GM19238 (cell line): ENCODE measurements around the gene EIF4E2.
A peak's percentile ranks its signal among the peaks of the same experiment; 100 is the strongest.

Source experiments
- DNase-seq: peaks from one replicate; pipeline ENCODE4 v3.0.0; 2011; ENCODE audit warnings: low spot score; ENCODE audit not compliant: insufficient read length

Gene EIF4E2

GRCh38 chr2:232550354-232551249 is at the start of gene EIF4E2, which contains the start of gene TIGD1:
EIF4E2 (plus strand) TSS chr2:232550689; CDS start chr2:232550725, 36 bp downstream.
TIGD1 (minus strand) TSS chr2:232550557; CDS start chr2:232549882, 675 bp downstream.
- peak; percentile 99 for DNase-seq

GRCh38 chr2:232501331-232501771 is 49.1 kb upstream of the EIF4E2 start:
- no peak for DNase-seq

GRCh38 chr2:232501794-232502390 is 48.6 kb upstream of the EIF4E2 start:
- DNase-seq = no peak

GRCh38 chr2:232502511-232502910 is 48.0 kb upstream of the EIF4E2 start:
- no peak for DNase-seq

- no peak for DNase-seq
Observed at GRCh38 chr2:232502911-232503808, 47.3 kb upstream of the EIF4E2 start.

GRCh38 chr2:232503809-232504323 is 46.6 kb upstream of the EIF4E2 start:
- DNase-seq = no peak

- DNase-seq = no peak
Observed at GRCh38 chr2:232504438-232504837, 46.1 kb upstream of the EIF4E2 start.

GRCh38 chr2:232505856-232506255 is 44.6 kb upstream of the EIF4E2 start:
- no peak for DNase-seq

- DNase-seq = no peak
Observed at GRCh38 chr2:232506709-232507108, 43.8 kb upstream of the EIF4E2 start.

- no peak for DNase-seq
Observed at GRCh38 chr2:232508251-232508650, 42.2 kb upstream of the EIF4E2 start.

- no peak for DNase-seq
Observed at GRCh38 chr2:232511336-232511890, 39.1 kb upstream of the EIF4E2 start.

GRCh38 chr2:232512602-232513001 is 37.9 kb upstream of the EIF4E2 start:
- DNase-seq = no peak

GRCh38 chr2:232513353-232513752 is 37.1 kb upstream of the EIF4E2 start:
- DNase-seq = no peak

- no peak for DNase-seq
Observed at GRCh38 chr2:232515639-232516038, 34.9 kb upstream of the EIF4E2 start.

GRCh38 chr2:232516551-232516950 is 33.9 kb upstream of the EIF4E2 start:
- no peak for DNase-seq

GRCh38 chr2:232518844-232519243 is 31.6 kb upstream of the EIF4E2 start:
- DNase-seq = no peak

GRCh38 chr2:232519581-232520438 is 30.7 kb upstream of the EIF4E2 start, which contains the start of gene PRSS56:
PRSS56 (plus strand) TSS chr2:232520388; CDS start chr2:232520599, 211 bp downstream.
- DNase-seq = no peak

- DNase-seq = no peak
Observed at GRCh38 chr2:232520489-232520888, 30.0 kb upstream of the EIF4E2 start.

GRCh38 chr2:232521098-232521497 is 29.4 kb upstream of the EIF4E2 start:
- DNase-seq = no peak
